ENCODE results near the gene ABCC1.
"Not testable (repeated sequence)": the region's sequence is repeated elsewhere in the genome, so short reads cannot be mapped to it uniquely, and the experiment has no call there.

The ABCC1 gene

DNA sequence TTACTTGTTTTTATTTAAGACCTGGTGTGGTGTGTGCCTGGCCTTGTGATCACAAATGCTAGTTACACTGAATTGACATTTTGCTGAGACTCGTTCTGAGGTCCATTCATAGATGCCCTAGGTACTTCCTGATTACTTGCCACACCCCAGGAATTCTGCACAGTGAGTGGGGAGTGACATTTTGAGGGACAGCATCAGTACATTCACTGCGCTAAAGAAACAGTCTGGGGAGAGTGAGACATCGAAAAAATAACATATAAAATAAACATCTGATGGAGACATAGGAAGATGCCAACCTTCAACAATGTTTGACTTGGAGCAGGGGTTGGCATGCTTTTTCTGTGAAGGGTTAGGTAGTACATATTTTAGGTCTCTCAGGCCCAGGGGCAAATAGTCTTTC, 30.4 kb downstream of the ABCC1 start:
- TF ChIP-seq, protein P1, sequence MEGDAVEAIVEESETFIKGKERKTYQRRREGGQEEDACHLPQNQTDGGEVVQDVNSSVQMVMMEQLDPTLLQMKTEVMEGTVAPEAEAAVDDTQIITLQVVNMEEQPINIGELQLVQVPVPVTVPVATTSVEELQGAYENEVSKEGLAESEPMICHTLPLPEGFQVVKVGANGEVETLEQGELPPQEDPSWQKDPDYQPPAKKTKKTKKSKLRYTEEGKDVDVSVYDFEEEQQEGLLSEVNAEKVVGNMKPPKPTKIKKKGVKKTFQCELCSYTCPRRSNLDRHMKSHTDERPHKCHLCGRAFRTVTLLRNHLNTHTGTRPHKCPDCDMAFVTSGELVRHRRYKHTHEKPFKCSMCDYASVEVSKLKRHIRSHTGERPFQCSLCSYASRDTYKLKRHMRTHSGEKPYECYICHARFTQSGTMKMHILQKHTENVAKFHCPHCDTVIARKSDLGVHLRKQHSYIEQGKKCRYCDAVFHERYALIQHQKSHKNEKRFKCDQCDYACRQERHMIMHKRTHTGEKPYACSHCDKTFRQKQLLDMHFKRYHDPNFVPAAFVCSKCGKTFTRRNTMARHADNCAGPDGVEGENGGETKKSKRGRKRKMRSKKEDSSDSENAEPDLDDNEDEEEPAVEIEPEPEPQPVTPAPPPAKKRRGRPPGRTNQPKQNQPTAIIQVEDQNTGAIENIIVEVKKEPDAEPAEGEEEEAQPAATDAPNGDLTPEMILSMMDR (conservative IDR thresholded peaks at IDR 0.05; ENCODE audit: low read depth, low read length), result no peak
- Histone ChIP-seq H3K27me3 (ENCODE audit: insufficient read depth, low read depth) (no peaks in the 10 kb centered on the region), H3K36me3 (ENCODE audit: insufficient read depth) (peaks cover 10% of the 10 kb centered on the region; the same call in 1 of the 2 replicates), H3K4me1 (ENCODE audit: low read depth, poor library complexity, severe bottlenecking) (no peaks in the 10 kb centered on the region), H3K9ac (no peak overlapping the region), H3K4me3 (IDR thresholded peaks at IDR 0.05; ENCODE audit: insufficient read depth, low read depth, low read length) (no peak overlapping the region), H3K27ac (no peak overlapping the region), H2AFZ (ENCODE audit: low read depth) (no peak overlapping the region), H3K4me2 (no peak overlapping the region), H4K20me1 (ENCODE audit: insufficient read depth) (peaks cover 3% of the 10 kb centered on the region; the same call in 1 of the 2 replicates), H3K79me2 (ENCODE audit: insufficient read depth, low read depth) (peaks cover 93% of the 10 kb centered on the region)

DNA sequence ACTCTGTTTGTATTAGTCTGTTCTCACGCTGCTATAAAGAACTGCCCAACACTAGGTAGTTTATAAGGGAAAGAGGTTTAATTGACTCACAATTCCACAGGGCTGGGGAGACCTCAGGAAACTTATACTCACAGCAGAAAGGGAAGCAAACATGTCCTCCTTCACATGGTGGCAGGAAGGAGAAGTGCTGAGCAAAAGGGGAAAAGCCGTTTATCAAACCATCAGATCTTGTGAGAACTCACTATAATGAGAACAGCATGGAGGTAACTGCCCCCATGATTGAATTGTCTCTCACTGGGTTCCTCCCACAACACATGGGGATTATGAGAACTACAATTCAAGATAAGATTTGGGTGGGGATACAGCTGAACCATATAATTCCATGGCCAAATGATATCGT, 30.9 kb downstream of the ABCC1 start:
- Histone ChIP-seq H3K4me1 (ENCODE audit: low read depth, poor library complexity, severe bottlenecking) (no peaks in the 10 kb centered on the region), H3K4me2 (no peak overlapping the region), H4K20me1 (ENCODE audit: insufficient read depth) (peaks cover 3% of the 10 kb centered on the region; the same call in 1 of the 2 replicates), H3K79me2 (ENCODE audit: insufficient read depth, low read depth) (peaks cover 93% of the 10 kb centered on the region), H3K4me3 (IDR thresholded peaks at IDR 0.05; ENCODE audit: insufficient read depth, low read depth, low read length) (no peak overlapping the region), H3K27me3 (ENCODE audit: insufficient read depth, low read depth) (no peaks in the 10 kb centered on the region), H3K9ac (no peak overlapping the region), H3K27ac (no peak overlapping the region), H2AFZ (ENCODE audit: low read depth) (no peak overlapping the region), H3K36me3 (ENCODE audit: insufficient read depth) (peaks cover 10% of the 10 kb centered on the region; the same call in 1 of the 2 replicates)
- TF ChIP-seq, protein P1 (conservative IDR thresholded peaks at IDR 0.05; ENCODE audit: low read depth, low read length), result no peak

DNA sequence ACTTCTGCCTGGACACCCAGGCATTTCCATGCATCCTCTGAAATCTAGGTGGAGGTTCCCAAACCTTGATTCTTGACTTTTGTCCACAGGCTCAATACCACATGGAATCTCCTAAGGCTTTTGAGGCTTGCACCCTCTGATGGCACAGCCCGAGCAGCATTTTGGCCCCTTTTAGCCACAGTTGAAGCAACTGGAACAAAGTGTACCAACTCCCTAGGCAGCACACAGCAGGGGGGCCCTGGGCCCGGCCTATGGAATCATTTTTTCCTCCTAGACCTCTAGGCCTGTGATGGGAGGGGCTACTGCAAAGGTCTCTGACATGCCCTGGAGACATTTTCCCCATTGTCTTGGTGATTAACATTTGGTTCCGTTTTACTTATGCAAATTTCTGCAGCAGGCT, 32.0 kb downstream of the ABCC1 start:
- H3K4me3 ChIP-seq (IDR thresholded peaks at IDR 0.05; ENCODE audit: insufficient read depth, low read depth, low read length), result no peak overlapping the region
- no peak overlapping the region for H3K9ac ChIP-seq
- H3K36me3 ChIP-seq (ENCODE audit: insufficient read depth), result peaks cover 6% of the 10 kb centered on the region; the same call in 1 of the 2 replicates
- H3K4me1 ChIP-seq (ENCODE audit: low read depth, poor library complexity, severe bottlenecking), result no peaks in the 10 kb centered on the region
- H3K79me2 ChIP-seq (ENCODE audit: insufficient read depth, low read depth), result peaks cover 93% of the 10 kb centered on the region
- H2AFZ ChIP-seq (ENCODE audit: low read depth), result no peak overlapping the region
- TF ChIP-seq, protein P1 (conservative IDR thresholded peaks at IDR 0.05; ENCODE audit: low read depth, low read length), result no peak
- peaks cover 3% of the 10 kb centered on the region; the same call in 1 of the 2 replicates for H4K20me1 ChIP-seq (ENCODE audit: insufficient read depth)
- H3K4me2 ChIP-seq, result no peak overlapping the region
- no peaks in the 10 kb centered on the region for H3K27me3 ChIP-seq (ENCODE audit: insufficient read depth, low read depth)
- no peak overlapping the region for H3K27ac ChIP-seq

DNA sequence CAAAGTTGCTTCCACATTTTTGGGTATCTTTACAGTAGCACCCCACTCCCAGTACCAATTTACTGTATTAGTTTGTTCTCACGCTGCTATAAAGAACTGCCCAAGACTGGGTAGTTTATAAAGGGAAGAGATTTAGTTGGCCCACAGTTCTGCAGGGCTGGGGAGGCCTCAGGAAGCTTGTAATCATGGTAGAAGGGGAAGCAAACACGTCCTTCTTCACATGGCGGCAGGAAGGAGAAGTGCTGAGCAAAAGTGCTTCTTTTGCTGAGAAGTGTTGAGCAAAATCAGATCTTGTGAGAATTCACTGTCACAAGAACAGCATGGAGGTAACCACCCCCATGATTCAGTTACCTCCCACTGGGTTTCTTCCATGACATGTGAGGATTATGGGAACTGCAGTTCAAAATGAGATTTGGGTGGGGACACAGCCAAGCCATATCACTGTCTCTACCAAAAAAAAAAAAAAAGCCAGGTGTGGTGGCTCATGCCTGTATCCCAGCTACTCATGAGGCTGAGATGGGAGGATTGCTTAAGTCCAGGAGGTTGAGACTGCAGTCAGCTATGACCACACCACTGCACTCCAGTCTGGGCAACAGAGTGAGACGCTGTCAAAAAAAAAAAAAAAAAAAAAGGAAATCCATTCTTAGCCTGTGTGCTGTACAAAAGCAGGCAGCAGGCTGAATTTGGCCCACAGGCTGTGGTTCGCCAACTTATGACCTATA, 32.9 kb downstream of the ABCC1 start:
- not testable (repeated sequence) for H3K27me3 ChIP-seq (ENCODE audit: insufficient read depth, low read depth); H3K4me3 ChIP-seq (IDR thresholded peaks at IDR 0.05; ENCODE audit: insufficient read depth, low read depth, low read length); H2AFZ ChIP-seq (ENCODE audit: low read depth); H3K27ac ChIP-seq; H3K9ac ChIP-seq; H3K4me1 ChIP-seq (ENCODE audit: low read depth, poor library complexity, severe bottlenecking); H3K36me3 ChIP-seq (ENCODE audit: insufficient read depth); H4K20me1 ChIP-seq (ENCODE audit: insufficient read depth); H3K4me2 ChIP-seq
- peaks cover 94% of the 10 kb centered on the region for H3K79me2 ChIP-seq (ENCODE audit: insufficient read depth, low read depth)

DNA sequence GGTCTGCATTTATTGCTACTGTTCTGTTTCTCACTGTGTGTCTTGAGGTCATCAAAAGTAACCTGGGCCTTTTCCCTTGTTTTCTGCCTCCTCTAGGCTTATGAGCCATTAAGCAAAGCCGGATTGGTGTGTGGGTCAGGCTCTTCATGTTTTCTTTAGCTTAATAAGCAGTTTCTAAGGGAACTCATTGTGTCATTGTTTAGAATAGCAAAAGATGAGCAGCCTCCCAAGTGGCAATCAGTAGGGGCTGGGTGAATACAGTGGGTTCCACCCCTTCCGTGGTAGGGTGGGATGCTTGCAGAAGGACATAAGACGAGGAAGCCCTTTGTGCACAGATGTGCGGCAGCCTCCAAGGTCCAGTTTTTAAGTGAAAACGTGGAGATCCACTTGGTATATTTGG, 34.5 kb downstream of the ABCC1 start:
- Histone ChIP-seq H4K20me1 (ENCODE audit: insufficient read depth) (peaks cover 3% of the 10 kb centered on the region), H3K27me3 (ENCODE audit: insufficient read depth, low read depth) (no peaks in the 10 kb centered on the region), H3K4me2 (no peak overlapping the region), H3K27ac (no peak overlapping the region), H3K4me1 (ENCODE audit: low read depth, poor library complexity, severe bottlenecking) (no peaks in the 10 kb centered on the region), H3K36me3 (ENCODE audit: insufficient read depth) (no peaks in the 10 kb centered on the region), H3K4me3 (IDR thresholded peaks at IDR 0.05; ENCODE audit: insufficient read depth, low read depth, low read length) (no peak overlapping the region), H3K9ac (no peak overlapping the region), H2AFZ (ENCODE audit: low read depth) (no peak overlapping the region), H3K79me2 (ENCODE audit: insufficient read depth, low read depth) (peaks cover 94% of the 10 kb centered on the region)
- TF ChIP-seq, protein P1 (conservative IDR thresholded peaks at IDR 0.05; ENCODE audit: low read depth, low read length), result no peak
